HG02610 (cell line): ENCODE data around the gene SLC7A1.

Experiments used
- ATAC-seq: cut with Tn5 transposase; IDR thresholded peaks from one replicate; pipeline ENCODE4 v1.9.1; 2021; ENCODE audit warnings: mild to moderate bottlenecking, moderate library complexity; ENCODE audit not compliant: unreplicated experiment

The SLC7A1 gene

DNA sequence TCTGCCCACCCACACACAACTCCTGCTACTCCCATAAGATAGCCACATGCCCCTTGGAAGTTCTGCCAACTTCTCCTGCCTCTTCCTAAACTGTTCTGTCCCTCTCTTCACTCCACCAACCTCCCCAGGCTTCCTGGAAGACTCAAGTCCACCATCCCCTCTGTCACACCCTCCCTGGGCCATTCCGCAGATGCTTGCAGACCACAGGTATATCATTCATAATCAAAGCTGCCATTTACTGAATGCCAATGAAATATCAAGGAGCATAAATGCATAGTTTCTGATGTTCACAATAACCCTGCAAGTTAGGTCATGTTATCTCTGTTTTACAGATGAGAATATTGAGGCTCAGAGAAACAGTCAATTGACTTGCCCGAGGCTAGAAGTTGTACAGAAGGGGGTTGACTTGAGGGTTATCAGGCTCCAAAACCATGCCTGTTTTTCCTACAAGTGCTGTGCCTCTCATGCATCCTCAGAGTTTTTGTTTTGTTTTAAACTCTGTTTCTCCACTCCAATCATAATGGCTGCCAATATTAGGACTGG, 135.6 kb downstream of the SLC7A1 start:
- no peak for ATAC-seq
